H9 (cell line): ENCODE results near the gene ABCA6. TPM values are rescaled to one million over a fixed set of nuclear protein-coding genes. Genes with fewer than 3 reads are reported as not detected.

Experiments used
- DNase-seq: peaks from one replicate; pipeline ENCODE4 v3.0.0-alpha.2; 2017
- H2AFZ ChIP-seq: one replicate; pipeline ENCODE4 v1.6.1; 2013; ENCODE audit warnings: mild to moderate bottlenecking, low read length, control low read depth, moderate library complexity
- H2AK5ac ChIP-seq: 2 replicates; pipeline ENCODE4 v1.6.1; 2013; ENCODE audit warnings: low read length, control low read depth, mixed read lengths; ENCODE audit not compliant: insufficient read length
- H2BK120ac ChIP-seq: one replicate; pipeline ENCODE4 v1.6.1; 2013; ENCODE audit warnings: low read depth, mild to moderate bottlenecking, low read length, control low read depth, inconsistent platforms; ENCODE audit not compliant: poor library complexity, severe bottlenecking
- H2BK12ac ChIP-seq: 2 replicates; pipeline ENCODE4 v1.6.1; 2013; ENCODE audit warnings: low read length, control low read depth, mixed read lengths, low read depth; ENCODE audit not compliant: insufficient read length
- H2BK15ac ChIP-seq: 2 replicates; pipeline ENCODE4 v1.6.1; 2013; ENCODE audit warnings: low read depth, low read length, control low read depth
- H2BK20ac ChIP-seq: one replicate; pipeline ENCODE4 v1.6.1; 2013; ENCODE audit warnings: low read depth, mild to moderate bottlenecking, low read length, control low read depth, inconsistent platforms; ENCODE audit not compliant: poor library complexity, severe bottlenecking
- H2BK5ac ChIP-seq: 2 replicates; pipeline ENCODE4 v1.6.1; 2013; ENCODE audit warnings: low read length, control low read depth, mixed read lengths; ENCODE audit not compliant: insufficient read length
- H3K14ac ChIP-seq: 2 replicates; pipeline ENCODE4 v1.6.1; 2013; ENCODE audit warnings: low read length, control low read depth; ENCODE audit not compliant: insufficient read depth
- H3K18ac ChIP-seq: 2 replicates; pipeline ENCODE4 v1.6.1; 2013; ENCODE audit warnings: low read depth, mild to moderate bottlenecking, mixed read lengths, low read length, control low read depth; ENCODE audit not compliant: insufficient read length
- H3K23ac ChIP-seq: 2 replicates; pipeline ENCODE4 v1.6.1; 2013; ENCODE audit warnings: low read length, control low read depth, mixed read lengths, low read depth; ENCODE audit not compliant: insufficient read length
- H3K23me2 ChIP-seq: 2 replicates; pipeline ENCODE4 v1.6.1; 2013; ENCODE audit warnings: low read depth, mild to moderate bottlenecking, mixed read lengths, low read length, control low read depth; ENCODE audit not compliant: insufficient read length, poor library complexity, severe bottlenecking
- H3K27ac ChIP-seq: 2 replicates; pipeline ENCODE4 v1.5.1; 2013; ENCODE audit warnings: low read length, control low read depth, mixed read lengths, low read depth; ENCODE audit not compliant: insufficient read length
- H3K27me3 ChIP-seq: 2 replicates; pipeline ENCODE4 v1.6.1; 2013; ENCODE audit warnings: low read length, control low read depth, inconsistent platforms; ENCODE audit not compliant: insufficient read depth
- H3K4ac ChIP-seq: 2 replicates; pipeline ENCODE4 v1.6.1; 2013; ENCODE audit warnings: low read depth, mild to moderate bottlenecking, control low read depth, inconsistent platforms, low read length, moderate library complexity
- H3K4me1 ChIP-seq: 2 replicates; pipeline ENCODE4 v1.6.1; 2013; ENCODE audit warnings: low read length, control low read depth, inconsistent platforms; ENCODE audit not compliant: insufficient read depth
- H3K4me2 ChIP-seq: 2 replicates; pipeline ENCODE4 v1.6.1; 2013; ENCODE audit warnings: low read length, control low read depth, mixed read lengths; ENCODE audit not compliant: insufficient read length, insufficient read depth
- H3K56ac ChIP-seq: 2 replicates; pipeline ENCODE4 v1.6.1; 2013; ENCODE audit warnings: low read depth, mild to moderate bottlenecking, mixed read lengths, low read length, control low read depth; ENCODE audit not compliant: insufficient read length
- H3K79me1 ChIP-seq: 2 replicates; pipeline ENCODE4 v1.6.1; 2013; ENCODE audit warnings: low read depth, mild to moderate bottlenecking, moderate library complexity, low read length, control low read depth, inconsistent platforms; ENCODE audit not compliant: insufficient read depth, poor library complexity, severe bottlenecking
- H3K79me2 ChIP-seq: 2 replicates; pipeline ENCODE4 v1.6.1; 2013; ENCODE audit warnings: low read length, control low read depth, inconsistent platforms; ENCODE audit not compliant: insufficient read depth
- H3K9ac ChIP-seq: 2 replicates; pipeline ENCODE4 v1.6.1; 2013; ENCODE audit warnings: low read length, control low read depth, mixed read lengths; ENCODE audit not compliant: insufficient read length; ENCODE audit errors: extremely low read depth
- H3K9me3 ChIP-seq: one replicate; pipeline ENCODE4 v1.6.1; 2013; ENCODE audit warnings: low read depth, low read length, inconsistent platforms; ENCODE audit not compliant: control insufficient read depth
- H3T11ph ChIP-seq: one replicate; pipeline ENCODE4 v1.6.1; 2013; ENCODE audit warnings: mild to moderate bottlenecking, low read length, control low read depth, inconsistent platforms
- H4K20me1 ChIP-seq: one replicate; pipeline ENCODE4 v1.6.1; 2013; ENCODE audit not compliant: control insufficient read depth, insufficient read length, insufficient read depth
- H4K5ac ChIP-seq: 2 replicates; pipeline ENCODE4 v1.6.1; 2013; ENCODE audit warnings: low read depth, mild to moderate bottlenecking, mixed read lengths, low read length, control low read depth; ENCODE audit not compliant: insufficient read length
- H4K8ac ChIP-seq: replicated peaks from 2 replicates; pipeline ENCODE4 v1.6.1; 2013; ENCODE audit warnings: low read length, control low read depth, mixed read lengths, low read depth; ENCODE audit not compliant: insufficient read length
- H4K91ac ChIP-seq: 2 replicates; pipeline ENCODE4 v1.6.1; 2013; ENCODE audit warnings: low read depth, mild to moderate bottlenecking, moderate library complexity, mixed read lengths, low read length, control low read depth; ENCODE audit not compliant: insufficient read length
- H3K27ac Mint-ChIP-seq, 3 experiments: 2 replicates in 2 of 3; 3 replicates in 1 of 3; pipeline ENCODE4 v1.8.0; 2020 to 2021; ENCODE audit warnings: mixed read lengths in 3 of 3, mild to moderate bottlenecking in 1 of 3, moderate library complexity in 1 of 3
- H3K27me3 Mint-ChIP-seq: 2 replicates; pipeline ENCODE4 v1.8.0; 2021; ENCODE audit warnings: low read depth, mild to moderate bottlenecking, moderate library complexity, mixed read lengths
- H3K36me3 Mint-ChIP-seq, 3 experiments: 2 replicates in 2 of 3; 3 replicates in 1 of 3; pipeline ENCODE4 v1.8.0; 2020 to 2021; ENCODE audit warnings: low read depth in 3 of 3, mixed read lengths in 3 of 3; ENCODE audit not compliant: insufficient read depth in 1 of 3
- H3K4me1 Mint-ChIP-seq, 2 experiments: 2 replicates each; pipeline ENCODE4 v1.8.0; 2020; ENCODE audit warnings: mixed read lengths in 2 of 2
- H3K4me3 Mint-ChIP-seq, 2 experiments: 2 replicates in 1 of 2; 3 replicates in 1 of 2; pipeline ENCODE4 v1.8.0; 2020 to 2021; ENCODE audit warnings: mild to moderate bottlenecking in 2 of 2, mixed read lengths in 2 of 2, moderate library complexity in 1 of 2
- H3K9me3 Mint-ChIP-seq, 2 experiments: 2 replicates in 1 of 2; 3 replicates in 1 of 2; pipeline ENCODE4 v1.8.0; 2020; ENCODE audit warnings: mild to moderate bottlenecking in 2 of 2, mixed read lengths in 2 of 2, moderate library complexity in 1 of 2
- whole genome bisulfite sequencing: extraction: QIAGEN DNeasy Blood & Tissue Kit; methylation state at CpG from one replicate; pipeline ENCODE4 v1.1.7; 2013; ENCODE audit warnings: missing lambda C conversion rate, low lambda C conversion rate, mixed read lengths; ENCODE audit not compliant: insufficient read length; ENCODE audit errors: extremely low coverage; 5-methylcytosine and 5-hydroxymethylcytosine counted together
- total RNA-seq: library from RNA; stranded (reverse); gene quantifications from 2 replicates; pipeline ENCODE4 v1.2.1, GENCODE V29; 2021
- TF ChIP-seq, protein P1 (sequence below): fragments of 200-600 bp; sonication (generic); conservative IDR thresholded peaks from 3 replicates; pipeline ENCODE4 v1.8.0; 2021; ENCODE audit warnings: antibody characterized with exemption, mild to moderate bottlenecking

ABCA6 gene
- total RNA-seq, 1 experiment from 2014 or later, result not detected

DNA sequence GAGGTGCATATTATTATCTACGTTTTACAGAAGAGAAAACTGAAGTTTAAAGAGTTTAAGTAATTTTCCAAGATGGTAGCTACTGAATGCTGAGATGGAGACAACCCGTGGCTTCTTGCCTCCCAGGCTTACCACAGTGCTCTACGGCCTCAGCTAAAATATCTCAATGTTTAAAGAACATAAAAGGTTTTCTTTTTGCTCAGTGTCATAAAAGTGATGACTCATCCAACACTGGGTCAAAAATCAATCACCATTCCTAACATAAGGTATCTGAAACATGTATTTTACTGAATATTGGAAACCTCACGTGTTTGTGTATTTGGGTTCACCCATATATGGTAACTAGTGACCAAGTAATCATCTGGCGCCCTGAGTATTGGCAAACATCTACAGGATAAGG, 99.4 kb downstream of the ABCA6 start:
- no peak overlapping the region for H3K4me3 Mint-ChIP-seq
- H3K18ac ChIP-seq, result no peak overlapping the region
- H3K4ac ChIP-seq, result no peak overlapping the region
- H3K9ac ChIP-seq, result no peak overlapping the region
- WGBS, result no CpG with 5 or more reads among the region's 5 CpGs
- no peak overlapping the region for H2AFZ ChIP-seq
- H2AK5ac ChIP-seq, result no peak overlapping the region
- no peaks in the 10 kb centered on the region for H3K23me2 ChIP-seq
- no peak overlapping the region for H2BK5ac ChIP-seq
- no peak overlapping the region for H3T11ph ChIP-seq
- H3K27me3 Mint-ChIP-seq, result peaks cover 7% of the 10 kb centered on the region; the same call in 1 of the 2 replicates
- H3K79me2 ChIP-seq, result no peaks in the 10 kb centered on the region
- no peak overlapping the region for H3K23ac ChIP-seq
- no peak overlapping the region for H3K14ac ChIP-seq
- no peaks in the 10 kb centered on the region for H3K27me3 ChIP-seq
- no peak overlapping the region for H2BK20ac ChIP-seq
- no peak overlapping the region for H2BK120ac ChIP-seq
- H4K91ac ChIP-seq, result no peak overlapping the region
- H3K9me3 ChIP-seq, result no peaks in the 10 kb centered on the region
- H3K56ac ChIP-seq, result no peak overlapping the region
- H3K4me2 ChIP-seq, result no peak overlapping the region
- H4K20me1 ChIP-seq, result no peaks in the 10 kb centered on the region
- peaks cover 0 to 2% (median 0%) of the 10 kb centered on the region in 3 experiments; a peak in 2 of 7 replicates for H3K36me3 Mint-ChIP-seq
- no peak overlapping the region for H3K27ac Mint-ChIP-seq
- peaks cover under 1 to 2% of the 10 kb centered on the region in 2 experiments; a peak in 3 of 5 replicates for H3K9me3 Mint-ChIP-seq
- H3K27ac ChIP-seq, result no peak overlapping the region
- no peak overlapping the region for H4K5ac ChIP-seq
- H2BK12ac ChIP-seq, result no peak overlapping the region
- no peak for DNase-seq
- no peaks in the 10 kb centered on the region for H3K4me1 ChIP-seq
- H2BK15ac ChIP-seq, result no peak overlapping the region
- no peak overlapping the region for H4K8ac ChIP-seq
- no peaks in the 10 kb centered on the region for H3K79me1 ChIP-seq
- no peaks in the 10 kb centered on the region for H3K4me1 Mint-ChIP-seq
- TF ChIP-seq, protein P1, sequence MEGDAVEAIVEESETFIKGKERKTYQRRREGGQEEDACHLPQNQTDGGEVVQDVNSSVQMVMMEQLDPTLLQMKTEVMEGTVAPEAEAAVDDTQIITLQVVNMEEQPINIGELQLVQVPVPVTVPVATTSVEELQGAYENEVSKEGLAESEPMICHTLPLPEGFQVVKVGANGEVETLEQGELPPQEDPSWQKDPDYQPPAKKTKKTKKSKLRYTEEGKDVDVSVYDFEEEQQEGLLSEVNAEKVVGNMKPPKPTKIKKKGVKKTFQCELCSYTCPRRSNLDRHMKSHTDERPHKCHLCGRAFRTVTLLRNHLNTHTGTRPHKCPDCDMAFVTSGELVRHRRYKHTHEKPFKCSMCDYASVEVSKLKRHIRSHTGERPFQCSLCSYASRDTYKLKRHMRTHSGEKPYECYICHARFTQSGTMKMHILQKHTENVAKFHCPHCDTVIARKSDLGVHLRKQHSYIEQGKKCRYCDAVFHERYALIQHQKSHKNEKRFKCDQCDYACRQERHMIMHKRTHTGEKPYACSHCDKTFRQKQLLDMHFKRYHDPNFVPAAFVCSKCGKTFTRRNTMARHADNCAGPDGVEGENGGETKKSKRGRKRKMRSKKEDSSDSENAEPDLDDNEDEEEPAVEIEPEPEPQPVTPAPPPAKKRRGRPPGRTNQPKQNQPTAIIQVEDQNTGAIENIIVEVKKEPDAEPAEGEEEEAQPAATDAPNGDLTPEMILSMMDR, result no peak
